ENCODE measurements around the gene GNS.

Gene GNS

DNA sequence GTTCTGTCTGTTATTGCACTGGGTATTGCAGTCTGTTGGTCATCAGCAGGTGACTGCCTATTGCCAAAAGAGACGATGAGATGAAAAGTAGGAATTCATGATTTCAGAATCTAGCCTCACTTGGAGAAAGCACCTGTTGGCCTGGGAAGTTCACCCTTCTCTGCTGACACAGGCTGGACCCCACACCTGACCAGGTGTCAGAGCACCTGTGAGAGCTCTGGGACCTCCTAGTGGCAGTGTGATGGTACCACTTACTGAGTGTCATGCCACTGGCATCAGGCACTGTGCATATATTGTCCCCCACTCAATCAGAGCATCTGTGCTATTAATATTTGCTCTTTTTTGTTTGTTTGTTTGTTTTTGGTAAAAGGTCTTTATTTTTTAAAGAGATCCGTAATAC, 81.0 kb downstream of the GNS start:
- in situ Hi-C loops (cut with MboI; ENCODE audit: low sequenced_read_pairs), result no loop called here

DNA sequence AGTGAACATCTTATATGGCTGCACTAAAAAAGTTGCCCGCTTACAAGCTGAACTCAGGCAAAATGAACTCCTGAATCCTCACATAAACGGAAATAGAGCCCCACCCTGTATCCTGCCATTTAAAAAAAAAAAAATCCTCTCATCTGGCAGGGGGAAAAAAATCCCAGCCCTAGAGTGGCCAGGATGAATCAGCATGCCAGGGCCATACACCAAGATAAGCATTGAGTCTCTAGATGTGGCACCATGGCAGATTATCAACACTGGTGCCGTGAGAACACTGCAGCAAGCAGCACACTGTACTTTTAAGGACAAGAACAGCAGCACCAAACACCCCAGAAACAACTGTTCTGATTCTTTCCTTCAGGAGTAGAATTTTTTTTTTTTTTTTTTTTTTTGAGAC, 83.4 kb downstream of the GNS start:
- in situ Hi-C loops (cut with MboI; ENCODE audit: low sequenced_read_pairs), result no loop called here

DNA sequence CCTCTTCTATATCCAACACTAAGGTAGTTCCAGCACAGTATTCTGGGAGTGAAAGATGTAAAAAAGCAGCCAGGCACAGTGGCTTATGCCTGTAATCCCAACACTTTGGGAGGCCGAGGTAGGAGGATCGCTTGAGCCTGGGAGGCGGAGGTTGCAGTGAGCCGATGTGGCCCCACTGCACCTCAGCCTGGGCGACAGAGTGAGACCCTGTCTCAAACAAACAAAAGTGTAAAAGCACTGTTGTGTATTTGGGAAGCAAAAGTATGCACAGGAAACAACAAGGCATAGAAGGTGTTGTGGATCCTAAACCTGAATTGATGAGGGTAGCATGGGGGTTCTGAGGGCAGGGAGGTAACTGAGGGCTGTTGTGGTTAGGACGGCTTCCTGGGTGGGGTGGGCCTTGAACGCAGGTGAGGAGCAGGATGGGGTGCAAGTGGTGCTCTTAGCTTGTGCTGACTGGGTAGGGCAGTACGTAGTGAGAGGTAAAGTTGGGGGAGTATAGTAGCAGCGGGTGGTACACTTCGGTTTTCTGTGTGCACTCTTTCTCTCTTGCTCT, 84.8 kb downstream of the GNS start:
- in situ Hi-C loops (cut with MboI; ENCODE audit: low sequenced_read_pairs), result no loop called here

DNA sequence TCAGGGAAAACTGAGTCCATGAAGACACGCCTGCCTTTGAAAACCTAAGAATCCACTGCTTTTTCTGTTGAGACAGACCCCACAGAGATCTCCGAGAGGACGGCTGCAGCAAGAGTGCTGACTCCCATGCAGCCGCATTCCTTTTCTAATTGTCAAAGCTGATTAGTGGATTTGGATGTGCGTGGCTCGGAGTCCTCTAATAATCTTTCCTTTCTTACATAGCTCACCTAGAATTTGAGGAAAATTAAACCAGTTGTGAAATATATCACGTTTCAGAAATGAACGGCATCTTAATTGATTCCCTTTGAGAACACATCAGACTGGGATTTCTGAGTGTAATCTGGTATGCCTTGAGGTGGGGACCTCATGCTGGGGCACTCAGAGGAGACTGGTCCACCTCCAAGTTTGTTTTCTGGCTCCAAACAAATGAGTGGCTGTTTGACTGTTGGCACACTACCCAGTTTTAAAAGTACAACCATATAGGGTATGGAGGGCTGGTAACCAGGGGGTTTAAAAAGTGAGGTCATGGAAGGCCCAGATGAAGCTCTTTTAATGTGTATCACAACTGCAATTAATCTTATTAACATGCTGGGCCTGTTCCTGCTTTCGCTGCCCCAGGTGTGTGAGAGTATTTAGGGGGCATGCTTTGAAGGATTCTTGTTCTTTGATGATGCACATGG, 85.6 kb downstream of the GNS start:
- in situ Hi-C loops (cut with MboI; ENCODE audit: low sequenced_read_pairs), result no loop called here

DNA sequence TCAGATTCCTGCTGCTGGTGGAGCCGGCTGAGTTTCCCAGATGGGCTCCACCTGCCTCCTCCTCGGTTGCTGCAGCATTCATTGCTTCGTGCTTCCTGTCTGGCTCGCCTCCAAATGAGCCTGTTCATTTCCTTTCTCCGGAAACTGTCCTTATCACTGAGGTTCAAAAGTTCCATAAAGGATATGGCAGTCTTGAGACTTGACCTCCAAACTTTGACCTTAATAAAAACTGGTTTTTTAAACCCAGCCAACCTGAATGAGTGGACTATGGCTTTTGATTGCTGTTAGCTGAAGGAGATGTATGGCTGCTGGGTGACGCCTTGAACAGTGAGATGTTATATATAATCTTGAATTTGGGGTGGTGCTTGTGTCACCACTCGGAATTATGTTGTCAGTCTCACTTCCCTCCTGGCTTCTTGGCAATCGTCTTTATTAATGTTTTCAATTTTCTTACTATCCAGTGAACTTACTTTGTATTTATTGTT, 86.2 kb downstream of the GNS start:
- in situ Hi-C loops (cut with MboI; ENCODE audit: low sequenced_read_pairs), result no loop called here

DNA sequence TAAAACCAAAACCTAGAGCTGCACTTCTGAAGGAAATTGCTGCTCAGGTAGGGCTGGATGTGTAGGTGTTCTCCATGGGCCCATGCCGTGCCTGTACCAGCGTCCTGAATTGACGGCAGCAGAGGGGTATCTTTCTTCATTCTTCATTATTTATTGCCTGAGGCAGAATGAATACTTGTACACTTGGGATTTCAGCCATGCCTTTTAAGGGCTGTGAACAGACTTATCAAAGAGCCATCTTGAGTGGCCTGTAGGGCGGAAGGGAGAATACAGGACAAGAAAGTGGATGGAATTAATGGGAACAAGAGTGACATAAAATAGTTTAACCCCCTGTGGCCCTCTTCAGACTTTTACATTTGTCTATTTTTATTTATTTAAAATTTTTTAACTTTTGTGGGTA, 87.5 kb downstream of the GNS start:
- in situ Hi-C loops (cut with MboI; ENCODE audit: low sequenced_read_pairs), result no loop called here

DNA sequence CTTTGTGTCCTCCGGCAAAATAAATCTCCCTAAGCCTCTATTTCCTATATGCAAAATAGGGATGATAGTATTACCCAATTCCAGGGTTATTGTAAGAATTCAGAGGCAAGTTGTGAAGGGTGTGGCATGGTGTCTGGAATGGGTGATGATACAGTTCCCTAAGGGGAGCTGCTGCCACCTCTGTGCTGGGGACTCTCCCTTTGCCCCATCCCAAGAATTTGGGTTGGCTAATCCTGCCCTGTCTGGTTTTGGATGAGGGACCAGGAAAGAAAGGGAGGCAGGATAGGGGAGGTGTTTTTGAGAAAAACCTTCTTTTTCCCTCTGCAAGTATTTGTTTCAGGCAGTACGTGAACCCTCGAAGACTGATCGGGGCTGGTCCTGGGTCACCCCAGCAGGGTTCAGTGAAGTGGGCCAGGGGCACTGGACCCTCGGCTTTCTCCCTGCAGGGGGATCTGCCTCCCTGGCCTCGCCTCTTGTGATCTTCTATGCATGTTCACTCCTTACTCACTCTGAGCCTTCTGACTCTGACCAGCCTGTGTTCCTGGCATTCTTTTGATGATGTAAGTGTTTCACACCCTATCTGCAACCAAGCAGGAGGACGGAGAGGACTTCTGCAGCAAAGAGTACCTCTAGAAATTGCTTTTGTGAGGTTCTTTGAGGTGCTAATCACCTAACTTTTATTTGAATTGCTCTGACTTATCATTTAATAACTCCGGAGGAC, 88.1 kb downstream of the GNS start:
- in situ Hi-C loops (cut with MboI; ENCODE audit: low sequenced_read_pairs), result no loop called here

DNA sequence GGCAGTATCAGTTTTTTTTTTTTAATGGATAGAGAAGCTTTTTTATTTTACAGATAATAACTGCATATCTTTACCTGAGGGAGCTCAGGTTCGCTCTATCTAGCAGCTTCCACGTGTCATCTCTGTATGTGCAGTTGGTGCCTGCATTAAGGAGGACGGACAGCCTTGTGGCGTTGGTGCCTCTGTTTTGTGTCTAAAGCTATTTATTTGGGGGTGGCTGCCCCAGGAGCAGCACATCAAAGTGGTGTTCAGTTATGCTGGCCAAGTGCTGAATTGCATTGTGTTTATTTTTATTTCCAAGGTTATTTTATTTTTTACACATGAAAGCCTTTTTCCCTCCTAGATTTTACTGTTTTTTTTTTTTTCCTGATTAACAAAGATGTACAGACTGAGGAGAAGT, 89.2 kb downstream of the GNS start:
- in situ Hi-C loops (cut with MboI; ENCODE audit: low sequenced_read_pairs), result no loop called here

DNA sequence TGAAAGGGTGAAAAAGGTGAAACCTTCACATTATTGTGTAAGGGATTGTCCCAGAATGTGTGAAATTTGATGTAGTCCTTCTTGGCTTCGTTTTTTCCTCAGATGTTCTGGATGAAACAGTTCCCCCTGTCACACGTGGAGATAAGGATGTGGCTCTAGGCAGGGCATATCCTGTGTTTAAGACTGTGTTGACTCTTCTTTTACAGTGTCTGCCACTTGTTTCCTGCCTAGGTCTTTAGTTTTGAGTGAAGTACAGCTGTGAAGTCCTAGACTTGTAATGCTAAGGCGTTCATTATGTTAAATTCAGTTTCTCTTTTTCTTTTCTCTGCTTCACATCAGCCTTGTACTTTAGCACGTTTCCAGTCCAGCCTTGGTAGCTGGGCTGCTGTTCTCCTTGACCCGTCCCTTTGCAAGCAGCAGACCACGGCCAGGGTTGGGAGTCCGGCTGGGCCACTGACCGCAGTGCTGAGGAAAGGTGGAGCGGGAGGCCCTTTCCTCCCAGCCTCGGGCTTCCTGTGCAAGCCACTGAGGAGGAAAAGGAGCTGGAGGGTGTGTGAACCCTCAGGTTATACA, 89.8 kb downstream of the GNS start:
- in situ Hi-C loops (cut with MboI; ENCODE audit: low sequenced_read_pairs), result no loop called here

DNA sequence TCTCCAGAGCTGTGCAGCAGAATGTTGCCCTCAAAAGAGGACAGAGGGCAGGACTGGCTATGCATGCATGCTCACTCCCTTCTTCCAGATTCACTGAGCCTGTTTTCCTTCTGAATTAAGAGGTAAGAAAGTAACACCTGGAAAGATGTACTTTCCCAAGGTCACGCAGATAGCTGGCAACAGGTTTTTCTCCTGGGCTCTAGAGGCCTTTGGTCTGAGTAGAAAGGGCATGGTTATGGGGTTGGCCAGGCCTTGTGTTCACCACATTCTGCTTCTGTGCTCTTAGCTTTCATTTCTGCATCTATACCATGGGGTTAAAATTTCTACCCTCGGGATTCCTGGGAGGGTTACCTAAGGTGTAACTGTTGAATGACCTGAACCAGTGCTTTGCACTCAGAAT, 91.4 kb downstream of the GNS start:
- in situ Hi-C loops (cut with MboI; ENCODE audit: low sequenced_read_pairs), result no loop called here

DNA sequence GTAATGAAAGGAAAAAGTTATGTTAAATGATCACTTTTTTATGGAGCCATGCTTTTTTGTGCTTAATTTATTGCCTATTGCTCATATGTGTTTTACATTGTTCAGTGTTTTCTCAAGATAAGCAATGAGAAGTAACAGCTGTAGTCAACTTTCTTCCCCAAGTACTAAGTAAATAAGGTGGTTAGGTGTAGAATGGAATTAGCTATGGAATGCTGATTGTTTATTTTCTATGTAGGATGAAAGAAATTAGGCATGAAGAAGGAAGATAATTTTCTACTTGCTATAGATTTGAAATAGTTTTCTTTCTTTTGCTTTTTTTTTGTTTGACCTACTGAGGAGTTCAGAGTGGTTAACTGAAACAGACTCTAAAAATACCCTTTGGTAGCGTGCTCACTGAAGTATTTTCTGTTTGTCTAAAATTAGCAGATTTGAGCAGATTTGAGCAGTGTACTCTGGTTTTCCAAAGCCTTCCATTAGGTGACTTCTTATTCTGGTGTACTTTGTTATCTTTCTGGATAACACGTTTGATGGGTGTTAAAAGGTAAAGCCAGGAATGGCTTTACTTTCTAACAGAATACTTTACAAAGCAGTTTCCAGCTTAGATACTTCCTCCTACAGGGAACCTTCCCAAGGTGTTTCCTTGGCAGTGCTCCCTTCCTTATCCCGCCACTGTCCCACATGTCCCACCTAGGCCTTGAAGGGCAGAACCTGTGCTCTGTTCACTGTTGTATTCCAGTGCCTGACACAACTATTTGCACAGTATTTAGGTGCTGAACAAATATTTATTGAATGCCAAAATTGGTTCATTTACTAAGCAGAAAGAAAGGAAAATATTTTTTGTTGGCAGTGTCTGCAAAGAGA, 92.9 kb downstream of the GNS start:
- in situ Hi-C loops (cut with MboI; ENCODE audit: low sequenced_read_pairs), result no loop called here

DNA sequence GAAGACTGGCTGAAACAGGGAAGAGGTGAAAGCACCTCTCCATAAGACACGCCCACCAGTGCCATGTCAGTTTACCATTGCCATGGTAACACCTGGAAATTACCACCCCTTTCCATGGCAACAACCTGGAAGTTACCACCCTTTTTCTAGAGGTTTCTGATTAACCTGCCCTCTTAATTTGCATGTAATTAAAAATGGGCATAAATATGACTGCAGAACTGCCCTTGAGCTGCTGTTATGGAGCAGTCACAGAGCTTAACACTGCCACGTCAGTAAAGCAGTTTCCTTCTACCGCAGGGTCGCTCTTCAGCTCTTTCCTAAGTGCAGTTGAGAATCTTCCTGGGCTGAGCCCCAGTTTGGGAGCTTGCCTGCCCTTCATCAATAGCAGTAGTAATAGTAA, 93.7 kb downstream of the GNS start:
- in situ Hi-C loops (cut with MboI; ENCODE audit: low sequenced_read_pairs), result no loop called here
